GM08714 (cell line): Measurements from ENCODE around the gene SLC45A2.
"Not testable (repeated sequence)": the region's sequence is repeated elsewhere in the genome, so short reads cannot be mapped to it uniquely, and the experiment has no call there.

ENCODE experiments used
- H3K4me3 ChIP-seq: fragments of 200-500 bp; sonication (Bioruptor generic); 2 replicates; pipeline ENCODE4 v1.5.1; 2014; ENCODE audit warnings: mild to moderate bottlenecking, low read length, inconsistent platforms
- ZNF274 ChIP-seq: IDR thresholded peaks from 2 replicates; pipeline ENCODE4 v1.6.1; 2012; ENCODE audit warnings: mild to moderate bottlenecking, low read depth, low read length

The SLC45A2 gene

DNA sequence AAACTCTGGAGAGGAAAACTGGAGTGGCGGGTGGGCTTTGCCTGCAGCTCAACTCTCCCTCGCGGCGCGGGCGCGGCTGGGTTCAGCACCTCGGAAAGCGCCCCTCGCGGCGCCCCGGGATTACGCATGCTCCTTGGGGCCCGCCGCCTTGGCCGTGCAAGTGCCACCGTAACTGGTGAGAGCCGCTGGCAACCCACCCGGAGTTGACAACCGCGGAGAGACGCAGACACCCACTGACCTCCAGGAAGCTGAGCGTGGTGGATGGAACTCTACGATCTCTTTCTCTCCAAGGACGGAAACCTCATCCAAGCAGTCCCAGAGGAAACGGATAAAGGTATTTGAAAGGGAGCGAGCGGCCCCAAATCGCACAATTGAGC, 48.5 kb downstream of the SLC45A2 start:
- H3K4me3 ChIP-seq: peak overlapping the region; percentile 54; the same call in 1 of the 2 replicates

DNA sequence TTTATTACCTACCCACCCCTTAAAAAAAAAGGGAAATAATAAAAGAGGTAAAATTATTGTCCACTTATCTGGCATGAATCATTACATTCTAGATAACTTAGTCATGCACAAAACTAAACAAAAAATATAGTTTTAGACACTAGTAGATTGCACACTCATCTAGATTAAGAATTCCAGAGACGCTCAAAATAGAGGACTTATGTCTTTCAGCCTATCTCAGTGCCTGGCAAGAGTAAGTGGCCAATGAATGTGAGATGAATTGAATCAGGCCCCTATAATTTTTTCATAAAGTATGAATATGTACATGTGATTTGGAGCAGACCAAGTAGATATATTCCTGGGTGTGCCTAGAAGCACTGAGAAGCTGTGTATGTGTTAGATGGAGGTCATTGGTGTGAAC, 50.3 kb downstream of the SLC45A2 start:
- H3K4me3 ChIP-seq: no peak overlapping the region
- no peak for TF ChIP-seq ZNF274

More for the DNA sequence above, 48.5 kb downstream of the SLC45A2 start:
- no peak for TF ChIP-seq ZNF274

DNA sequence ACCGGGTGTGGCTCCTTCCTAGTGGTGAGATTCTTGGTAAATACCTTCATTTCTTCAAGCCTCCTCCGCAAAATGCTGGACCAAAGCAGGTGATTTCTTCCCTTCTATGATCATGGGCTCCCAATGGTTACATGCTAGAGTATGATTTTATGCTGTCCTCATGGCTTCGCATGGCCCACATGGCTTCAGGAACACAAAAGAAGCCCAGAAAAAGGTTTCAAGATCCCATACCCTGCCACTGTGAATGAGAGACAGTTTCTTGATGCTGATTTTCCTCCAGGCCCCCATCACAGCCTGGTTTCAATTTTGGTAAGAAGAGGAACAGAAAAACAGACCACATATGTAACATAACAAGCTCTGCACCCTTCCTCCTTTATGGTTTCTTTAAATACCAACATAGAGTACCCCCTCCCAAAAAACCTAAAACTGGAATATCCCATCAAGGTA, 50.7 kb downstream of the SLC45A2 start:
- no peak for TF ChIP-seq ZNF274
- H3K4me3 ChIP-seq: no peak overlapping the region

DNA sequence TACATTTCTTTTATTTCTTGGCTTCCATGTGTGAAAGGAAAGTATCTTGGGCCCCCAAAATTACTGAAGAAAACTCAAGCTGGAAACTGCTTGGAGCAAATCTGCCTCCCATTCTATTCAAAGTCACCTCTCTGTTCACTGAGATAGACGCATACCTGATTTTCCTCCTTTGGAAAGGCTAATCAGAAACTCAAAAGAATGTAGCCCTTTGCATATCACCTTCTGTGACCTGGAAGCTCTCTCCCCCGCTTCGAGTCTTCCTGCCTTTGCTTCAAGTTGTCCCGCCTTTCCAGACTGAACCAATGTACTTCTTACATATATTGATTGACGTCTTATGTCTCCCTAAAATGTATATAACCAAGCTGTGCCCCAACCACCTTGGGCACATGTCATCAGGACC, 53.4 kb downstream of the SLC45A2 start:
- TF ChIP-seq ZNF274: no peak
- no peak overlapping the region for H3K4me3 ChIP-seq

DNA sequence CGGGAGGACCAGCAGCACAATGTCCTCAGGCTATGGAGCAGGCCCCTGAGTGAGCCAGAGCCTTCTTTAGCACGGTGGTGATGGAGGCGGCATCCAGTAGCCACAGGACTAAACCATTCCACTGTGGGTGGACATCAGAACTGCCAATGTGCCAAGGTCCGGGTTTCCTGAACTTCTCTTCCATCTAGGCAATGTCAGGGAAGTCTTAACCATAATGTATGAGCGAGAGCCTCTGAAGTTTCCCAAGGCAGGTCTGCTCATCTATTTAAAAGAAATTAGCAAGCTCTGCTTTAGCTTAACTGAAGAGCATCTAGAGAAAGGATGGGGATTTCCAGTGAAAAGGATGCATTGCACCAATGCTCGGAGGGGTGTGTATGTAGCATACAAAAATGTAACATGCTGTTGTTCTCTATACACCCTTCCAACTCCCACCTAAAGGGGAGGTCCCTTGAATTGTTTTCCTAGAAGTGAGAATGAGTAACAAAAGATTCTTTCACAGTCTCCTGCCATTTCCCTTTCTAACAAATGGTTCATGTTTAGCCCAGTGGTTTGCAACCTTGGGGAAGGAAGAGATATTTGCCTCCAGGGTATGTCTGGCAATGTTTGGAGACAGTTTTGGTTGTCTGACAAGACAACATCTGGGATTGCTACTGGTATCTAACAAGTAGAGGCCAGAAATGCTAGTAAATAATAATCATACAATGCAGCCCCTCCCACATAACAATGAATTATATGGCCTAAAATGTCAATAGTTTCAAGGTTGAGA, 54.4 kb downstream of the SLC45A2 start:
- no peak for TF ChIP-seq ZNF274

DNA sequence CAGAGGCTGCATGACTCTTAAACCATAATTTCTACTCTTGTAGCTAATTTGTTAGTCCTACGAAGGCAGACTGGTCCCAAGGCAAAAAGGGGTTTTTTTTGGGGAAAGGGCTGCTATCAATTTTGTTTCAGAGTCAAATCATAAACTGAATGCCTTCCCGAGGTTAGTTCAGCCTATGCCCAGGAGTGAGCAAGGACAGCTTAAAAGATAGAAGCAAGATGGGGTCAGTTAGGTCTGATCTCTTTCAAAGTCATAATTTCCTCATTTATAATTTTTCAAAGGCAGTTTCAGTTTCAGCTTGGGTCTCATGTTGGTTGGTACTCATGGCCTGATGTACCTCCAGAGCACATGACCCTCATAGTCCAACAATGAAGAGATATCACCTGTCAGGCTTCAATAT, 56.2 kb downstream of the SLC45A2 start:
- H3K4me3 ChIP-seq: no peak overlapping the region

More for the DNA sequence above, 54.4 kb downstream of the SLC45A2 start:
- no peak overlapping the region for H3K4me3 ChIP-seq

DNA sequence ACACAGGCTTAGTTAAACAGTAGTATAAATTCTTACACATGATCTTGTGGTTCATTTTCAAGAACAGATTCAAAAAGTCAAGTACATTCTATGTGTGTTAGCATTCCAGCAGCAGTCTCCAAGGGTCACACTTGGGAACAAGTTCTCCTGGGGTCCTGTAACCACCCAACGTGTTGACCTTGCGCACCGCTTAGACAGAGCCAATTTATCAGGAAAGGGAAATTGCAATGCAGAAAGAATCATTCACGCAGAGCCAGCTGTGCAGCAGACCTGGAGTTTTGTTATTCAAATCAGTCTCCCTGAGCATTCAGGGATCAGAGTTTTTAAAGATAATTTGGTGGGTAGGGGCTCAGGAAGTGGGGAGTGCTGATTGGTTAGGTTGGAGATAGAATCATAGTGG, 56.8 kb downstream of the SLC45A2 start:
- TF ChIP-seq ZNF274: no peak
- H3K4me3 ChIP-seq: no peak overlapping the region

More for the DNA sequence above, 56.2 kb downstream of the SLC45A2 start:
- no peak for TF ChIP-seq ZNF274

DNA sequence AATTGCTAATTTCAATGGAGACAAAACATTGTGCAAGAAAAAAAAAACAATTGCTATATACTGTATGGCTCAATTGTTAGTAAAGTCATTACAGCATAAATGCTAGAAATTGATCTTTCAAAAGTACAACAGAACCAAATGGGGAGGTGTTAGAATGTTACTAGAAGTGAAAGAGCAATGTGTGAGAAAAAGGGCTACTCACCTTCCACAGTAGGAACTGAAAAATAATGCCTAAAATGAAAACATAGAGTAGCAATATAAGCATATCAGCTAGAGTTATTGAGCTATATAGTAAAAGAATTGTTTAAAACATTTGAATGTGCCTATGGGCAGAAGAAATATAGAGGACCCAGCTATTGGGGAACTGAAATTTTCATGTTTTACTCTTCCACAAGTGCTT, 59.2 kb downstream of the SLC45A2 start:
- no peak overlapping the region for H3K4me3 ChIP-seq
- no peak for TF ChIP-seq ZNF274

DNA sequence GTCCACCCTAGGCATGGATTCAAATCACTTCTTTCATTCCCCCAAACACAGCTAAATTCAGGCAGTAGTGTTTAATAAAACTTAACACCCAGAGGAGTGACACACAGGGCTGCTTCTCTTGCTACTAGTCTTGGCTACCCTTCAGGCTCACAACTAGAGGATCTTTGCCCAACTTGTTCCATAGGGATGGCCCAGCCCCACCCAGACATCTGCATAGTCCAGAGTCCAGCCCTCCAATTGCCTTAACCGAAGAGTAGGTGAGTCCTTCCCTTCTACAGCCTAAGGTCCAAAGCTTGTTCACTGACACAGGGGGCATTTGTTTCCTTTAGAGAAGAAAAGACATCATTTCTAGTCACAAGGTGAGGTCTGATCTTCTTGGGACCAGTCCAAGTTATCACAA, 63.5 kb downstream of the SLC45A2 start:
- TF ChIP-seq ZNF274: no peak

DNA sequence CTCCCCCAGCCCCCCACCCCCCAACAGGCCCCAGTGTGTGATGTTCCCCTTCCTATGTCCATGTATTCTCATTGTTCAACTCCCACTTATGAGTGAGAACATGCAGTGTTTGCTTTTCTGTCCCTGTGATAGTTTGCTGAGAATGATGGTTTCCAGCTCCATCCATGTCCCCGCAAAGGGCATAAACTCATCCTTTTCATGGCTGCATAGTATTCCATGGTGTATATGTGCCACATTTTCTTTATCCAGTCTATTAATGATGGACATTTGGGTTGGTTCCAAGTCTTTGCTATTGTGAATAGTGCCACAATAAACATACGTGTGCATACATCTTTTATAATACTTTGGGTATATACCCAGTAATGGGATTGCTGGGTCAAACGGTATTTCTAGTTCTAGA, 69.6 kb downstream of the SLC45A2 start:
- H3K4me3 ChIP-seq: not testable (repeated sequence)

More for the DNA sequence above, 63.5 kb downstream of the SLC45A2 start:
- H3K4me3 ChIP-seq: no peak overlapping the region

DNA sequence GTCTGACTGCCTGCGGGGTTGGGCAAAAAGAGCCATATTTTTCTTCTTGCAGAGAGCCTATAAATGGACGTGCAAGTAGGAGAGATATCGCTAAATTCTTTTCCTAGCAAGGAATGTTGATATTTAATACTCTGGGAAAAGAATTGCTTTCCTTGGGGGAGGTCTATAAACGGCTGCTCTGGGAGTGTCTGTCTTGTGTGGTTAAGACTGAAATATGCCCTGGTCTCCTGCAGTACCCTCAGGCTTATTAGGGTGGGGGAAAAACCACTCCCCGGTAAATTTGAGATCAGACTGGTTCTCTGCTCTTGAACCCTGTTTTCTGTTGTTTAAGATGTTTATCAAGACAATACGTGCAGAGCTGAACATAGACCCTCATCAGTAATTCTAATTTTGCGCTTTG, 78.2 kb downstream of the SLC45A2 start:
- H3K4me3 ChIP-seq: not testable (repeated sequence)

DNA sequence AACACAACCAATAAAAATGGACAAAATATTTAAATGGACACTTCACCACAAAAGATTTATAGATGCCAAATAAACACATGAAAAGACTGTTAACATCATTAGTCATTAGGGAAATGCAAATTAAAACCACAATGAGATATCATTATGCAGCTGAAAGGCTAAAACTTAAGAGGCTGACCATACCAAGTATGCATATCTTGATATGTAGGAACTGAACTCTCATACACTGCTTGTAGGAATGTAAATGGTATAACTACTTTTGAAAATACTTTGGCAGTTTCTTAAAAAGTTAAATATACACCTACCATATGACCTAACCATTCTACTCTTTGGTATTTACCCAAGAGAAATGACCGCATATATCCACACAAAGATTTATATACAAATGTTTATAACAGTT, 79.1 kb downstream of the SLC45A2 start:
- no peak for TF ChIP-seq ZNF274

DNA sequence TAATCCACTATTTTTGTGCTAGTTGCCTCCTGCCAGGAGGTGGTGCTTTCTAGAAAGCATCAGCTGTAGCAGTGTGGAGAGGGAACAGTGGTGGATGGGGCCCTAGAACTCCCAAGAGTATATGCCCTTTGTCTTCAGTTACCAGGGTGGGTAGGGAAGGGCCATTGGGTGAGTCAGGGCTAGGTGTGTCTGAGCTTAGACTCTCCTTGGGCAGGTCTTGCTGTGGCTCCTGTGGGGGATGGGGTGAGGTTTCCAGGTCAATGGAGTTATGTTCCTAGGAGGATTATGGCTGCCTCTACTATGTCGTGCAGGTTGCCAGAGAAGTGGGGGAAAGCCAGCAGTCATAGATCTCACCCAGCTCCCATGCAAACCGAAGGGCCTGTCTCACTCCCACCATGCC, 81.4 kb downstream of the SLC45A2 start:
- no peak for TF ChIP-seq ZNF274
- H3K4me3 ChIP-seq: no peak overlapping the region

More for the DNA sequence above, 79.1 kb downstream of the SLC45A2 start:
- H3K4me3 ChIP-seq: no peak overlapping the region

DNA sequence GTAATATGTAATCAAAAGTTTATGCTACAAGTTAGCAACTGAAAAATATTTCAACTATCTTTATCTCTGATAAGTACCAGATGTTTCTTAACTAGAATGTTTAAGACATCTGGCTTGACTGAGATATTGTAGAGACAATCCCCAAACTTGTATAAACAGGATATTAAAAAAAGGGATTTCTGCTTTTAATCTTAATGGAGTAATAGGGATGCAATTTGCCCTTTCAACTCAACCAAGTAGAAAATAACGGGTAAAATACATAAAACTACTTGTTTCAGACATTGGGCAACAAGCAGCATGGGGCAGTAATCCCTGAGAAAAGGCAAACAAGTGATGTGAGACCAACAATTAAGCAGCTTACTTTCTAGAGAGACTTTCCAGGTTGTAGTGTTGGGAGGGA, 83.3 kb downstream of the SLC45A2 start:
- no peak overlapping the region for H3K4me3 ChIP-seq
- no peak for TF ChIP-seq ZNF274
